H1 (cell line): ENCODE results near the gene CYBB. TPM values are rescaled to one million over a fixed set of nuclear protein-coding genes. Genes with fewer than 3 reads are reported as not detected.

ENCODE experiments used
- CTCF ChIA-PET: fragments of 300-600 bp; sonication (Branson Sonifier 250); formaldehyde crosslinking; loops from one replicate; lab custom pipeline; 2021; ENCODE audit not compliant: partially characterized antibody; lab: Charles Lee
- POLR2A ChIA-PET: fragments of 300-600 bp; sonication (Branson Sonifier 250); formaldehyde crosslinking; loops from one replicate; lab custom pipeline; 2021; ENCODE audit warnings: inconsistent platforms; ENCODE audit not compliant: partially characterized antibody; lab: Charles Lee
- DNase-seq, 2 experiments: peaks; one replicate each; pipeline versions ENCODE4 v3.0.0 to v3.0.0-alpha.2; 2010 to 2022; ENCODE audit warnings: low spot score in 2 of 2, low read depth in 1 of 2, mixed read lengths in 1 of 2
- FAIRE-seq: peaks from 2 replicates; lab custom pipeline; 2011; peaks lifted over from hg19 to GRCh38; lab: Jason Lieb, UNC
- H2AFZ ChIP-seq: 2 replicates; pipeline ENCODE4 v1.8.1; 2012; ENCODE audit warnings: low read length, inconsistent platforms
- H2AK5ac ChIP-seq: 2 replicates; pipeline ENCODE4 v1.6.1; 2013; ENCODE audit warnings: low read depth, low read length
- H2BK120ac ChIP-seq: replicated peaks from 2 replicates; pipeline ENCODE3; 2013; ENCODE audit warnings: low read depth, low read length, inconsistent platforms
- H2BK12ac ChIP-seq: 2 replicates; pipeline ENCODE4 v1.6.1; 2013; ENCODE audit warnings: low read depth, low read length
- H2BK15ac ChIP-seq: 2 replicates; pipeline ENCODE4 v1.6.1; 2013; ENCODE audit warnings: low read length
- H2BK20ac ChIP-seq: 2 replicates; pipeline ENCODE4 v1.6.1; 2013; ENCODE audit warnings: low read length
- H2BK5ac ChIP-seq: 2 replicates; pipeline ENCODE4 v1.6.1; 2013; ENCODE audit warnings: low read depth, low read length
- H3K14ac ChIP-seq: 2 replicates; pipeline ENCODE4 v1.6.1; 2013; ENCODE audit warnings: inconsistent platforms; ENCODE audit not compliant: insufficient read length
- H3K18ac ChIP-seq: 2 replicates; pipeline ENCODE4 v1.6.1; 2013; ENCODE audit warnings: low read length; ENCODE audit errors: extremely low read depth
- H3K23ac ChIP-seq: 2 replicates; pipeline ENCODE4 v1.6.1; 2013; ENCODE audit warnings: inconsistent platforms; ENCODE audit not compliant: insufficient read length
- H3K23me2 ChIP-seq: 2 replicates; pipeline ENCODE4 v1.6.1; 2013; ENCODE audit warnings: low read depth, low read length
- H3K27ac ChIP-seq: 2 replicates; pipeline ENCODE4 v1.6.1; 2011; ENCODE audit warnings: low read depth, low read length, inconsistent platforms
- H3K27me3 ChIP-seq, 4 experiments: replicated peaks in 1 of 4; 1 replicate in 1 of 4; 2 replicates in 3 of 4; pipeline versions ENCODE4 v1.6.1 to v1.8.1; 2011 to 2013; ENCODE audit warnings: low read length in 3 of 4, mild to moderate bottlenecking in 3 of 4, inconsistent platforms in 2 of 4, mixed read lengths in 2 of 4, moderate library complexity in 1 of 4; ENCODE audit not compliant: control insufficient read depth in 3 of 4, insufficient read depth in 3 of 4; ENCODE audit errors: extremely low read depth in 1 of 4
- H3K36me3 ChIP-seq, 4 experiments: 2 replicates each; pipeline versions ENCODE4 v1.6.1 to v1.8.1; 2011 to 2013; ENCODE audit warnings: mild to moderate bottlenecking in 4 of 4, low read length in 3 of 4, moderate library complexity in 2 of 4, control low read depth in 1 of 4, inconsistent platforms in 1 of 4; ENCODE audit not compliant: insufficient read depth in 4 of 4, control insufficient read depth in 2 of 4
- H3K4ac ChIP-seq: replicated peaks from 2 replicates; pipeline ENCODE3; 2013; ENCODE audit warnings: low read length, low read depth, mixed read lengths, inconsistent platforms; ENCODE audit not compliant: insufficient read length
- H3K4me1 ChIP-seq, 4 experiments: replicated peaks in 1 of 4; 1 replicate in 1 of 4; 2 replicates in 3 of 4; pipeline versions ENCODE4 v1.6.1 to v1.8.1; 2011 to 2013; ENCODE audit warnings: low read length in 3 of 4, inconsistent platforms in 2 of 4, mixed read lengths in 1 of 4; ENCODE audit not compliant: insufficient read depth in 4 of 4, control insufficient read depth in 3 of 4
- H3K4me2 ChIP-seq, 2 experiments: 2 replicates each; pipeline versions ENCODE4 v1.6.1 to v1.8.1; 2011 to 2013; ENCODE audit warnings: low read depth in 2 of 2, low read length in 2 of 2, control low read depth in 1 of 2, inconsistent platforms in 1 of 2, mild to moderate bottlenecking in 1 of 2; ENCODE audit not compliant: insufficient read depth in 1 of 2
- H3K4me3 ChIP-seq, 4 experiments: fragments of 200-600, 300-600 bp in 1 of 4; sonication (generic), shearing (Covaris generic), sonication (Bioruptor Twin) in 1 of 4; 2 replicates each; pipeline versions ENCODE4 v1.5.1 to v1.8.1; 2011 to 2016; ENCODE audit warnings: low read length in 4 of 4, low read depth in 3 of 4, control low read depth in 2 of 4, inconsistent platforms in 2 of 4, mild to moderate bottlenecking in 2 of 4, mixed read lengths in 1 of 4, moderate library complexity in 1 of 4; ENCODE audit not compliant: insufficient read depth in 2 of 4; ENCODE audit errors: extremely low read depth in 1 of 4
- H3K56ac ChIP-seq: replicated peaks from 2 replicates; pipeline ENCODE3; 2013; ENCODE audit warnings: low read depth, mild to moderate bottlenecking, mixed read lengths, low read length, inconsistent platforms; ENCODE audit not compliant: insufficient read length
- H3K79me1 ChIP-seq: 2 replicates; pipeline ENCODE4 v1.6.1; 2013; ENCODE audit warnings: low read depth, low read length, control low read depth
- H3K79me2 ChIP-seq, 2 experiments: 2 replicates each; pipeline versions ENCODE4 v1.6.1 to v1.8.1; 2012 to 2013; ENCODE audit warnings: low read length in 2 of 2, mild to moderate bottlenecking in 2 of 2, inconsistent platforms in 1 of 2; ENCODE audit not compliant: insufficient read depth in 2 of 2, control insufficient read depth in 1 of 2
- H3K9ac ChIP-seq, 4 experiments: replicated peaks in 1 of 4; 1 replicate in 1 of 4; 2 replicates in 3 of 4; pipeline versions ENCODE4 v1.6.1 to v1.8.1; 2011 to 2013; ENCODE audit warnings: low read depth in 3 of 4, low read length in 3 of 4, control low read depth in 2 of 4, mild to moderate bottlenecking in 2 of 4, moderate library complexity in 2 of 4, inconsistent platforms in 1 of 4; ENCODE audit errors: extremely low read depth in 1 of 4
- H3K9me3 ChIP-seq, 2 experiments: 2 replicates each; pipeline versions ENCODE4 v1.6.1 to v1.8.1; 2012 to 2013; ENCODE audit warnings: mild to moderate bottlenecking in 2 of 2, moderate library complexity in 2 of 2, control low read depth in 1 of 2, inconsistent platforms in 1 of 2, low read depth in 1 of 2, low read length in 1 of 2, mixed read lengths in 1 of 2; ENCODE audit not compliant: insufficient read depth in 2 of 2
- H4K20me1 ChIP-seq, 2 experiments: replicated peaks in 1 of 2; 2 replicates each; pipeline versions ENCODE3 to v1.8.1; 2011 to 2013; ENCODE audit warnings: inconsistent platforms in 2 of 2, low read length in 2 of 2, mild to moderate bottlenecking in 1 of 2; ENCODE audit not compliant: insufficient read depth in 2 of 2, control insufficient read depth in 1 of 2
- H4K5ac ChIP-seq: 2 replicates; pipeline ENCODE4 v1.6.1; 2013; ENCODE audit warnings: low read length, low read depth, mixed read lengths, inconsistent platforms; ENCODE audit not compliant: insufficient read length
- H4K8ac ChIP-seq: 2 replicates; pipeline ENCODE4 v1.8.0; 2013; ENCODE audit warnings: mild to moderate bottlenecking, moderate library complexity, low read length, inconsistent platforms; ENCODE audit not compliant: insufficient read depth; ENCODE audit errors: extremely low read depth
- H4K91ac ChIP-seq: replicated peaks from 2 replicates; pipeline ENCODE3; 2013; ENCODE audit warnings: low read length, mixed read lengths, inconsistent platforms; ENCODE audit not compliant: insufficient read length
- CBX5 ChIP-seq: fragments of 300-800, 300-1000 bp; sonication (generic); IDR thresholded peaks from 2 replicates; pipeline ENCODE4 v1.7.1; 2016; ENCODE audit warnings: antibody characterized with exemption, low read length, low read depth
- CEBPB ChIP-seq: IDR thresholded peaks from 2 replicates; pipeline ENCODE4 v1.6.1; 2012; ENCODE audit warnings: low read depth, low read length
- CTBP2 ChIP-seq: IDR thresholded peaks from 2 replicates; pipeline ENCODE4 v1.7.0; 2011; ENCODE audit warnings: borderline replicate concordance, mild to moderate bottlenecking, moderate library complexity, mixed read lengths, low read length; ENCODE audit not compliant: insufficient read depth, insufficient read length
- GABPA ChIP-seq: IDR thresholded peaks from 2 replicates; pipeline ENCODE4 v1.6.1; 2011; ENCODE audit warnings: mild to moderate bottlenecking, low read length, moderate library complexity, borderline replicate concordance; ENCODE audit not compliant: insufficient read depth
- GTF2F1 ChIP-seq: IDR thresholded peaks from 2 replicates; pipeline ENCODE4 v1.6.1; 2012; ENCODE audit warnings: low read depth, low read length, improper control_type of control experiment, borderline replicate concordance
- SP2 ChIP-seq: IDR thresholded peaks from 2 replicates; pipeline ENCODE4 v1.6.1; 2012; ENCODE audit warnings: mild to moderate bottlenecking, low read length, inconsistent platforms
- ZNF274 ChIP-seq: IDR thresholded peaks from 2 replicates; pipeline ENCODE4 v1.7.0; 2012; ENCODE audit warnings: low read length, borderline replicate concordance; ENCODE audit errors: extremely low read depth
- WGBS, 2 experiments: shearing (Covaris generic) in 1 of 2; methylation state at CpG; one replicate each; pipeline versions ENCODE4 v1.1.6 to v1.1.7; 2013 to 2015; ENCODE audit warnings: low lambda C conversion rate in 2 of 2, mixed read lengths in 2 of 2, inconsistent platforms in 1 of 2, low coverage in 1 of 2, missing lambda C conversion rate in 1 of 2; ENCODE audit not compliant: insufficient replicate concordance in 2 of 2, insufficient coverage in 1 of 2, insufficient read length in 1 of 2; ENCODE audit errors: extremely low coverage in 1 of 2, missing lambda C conversion rate in 1 of 2; 5-methylcytosine and 5-hydroxymethylcytosine counted together
- polyA plus RNA-seq, 7 experiments: library from polyadenylated mRNA; depleted of rRNA in 3 of 7; stranded (reverse) in 5 of 7; unstranded in 2 of 7; fragments of >200 nt in 5 of 7; fragments of 200-250 nt in 2 of 7; gene quantifications; 1 replicate in 5 of 7; 2 replicates in 1 of 7; 4 replicates in 1 of 7; pipeline versions ENCODE4 v1.2.1 to v1.2.3, GENCODE V29; 2011 to 2013; ENCODE audit warnings: missing spikeins in 2 of 7, mixed read lengths in 2 of 7
- total RNA-seq: library from RNA; stranded (reverse); fragmentation: NEBNext Ultra II Directional; extraction: Animal tissue kit (Norgen Biotek cat#: 25700); gene quantifications from 2 replicates; pipeline ENCODE4 v1.2.1, GENCODE V29; 2021

The CYBB gene
- total and polyA plus RNA-seq, 2 of the 8 experiments (the other 6 are each of a cell fraction or from before 2014, with no cell fraction given), result 0.03 to 0.09 TPM

DNA sequence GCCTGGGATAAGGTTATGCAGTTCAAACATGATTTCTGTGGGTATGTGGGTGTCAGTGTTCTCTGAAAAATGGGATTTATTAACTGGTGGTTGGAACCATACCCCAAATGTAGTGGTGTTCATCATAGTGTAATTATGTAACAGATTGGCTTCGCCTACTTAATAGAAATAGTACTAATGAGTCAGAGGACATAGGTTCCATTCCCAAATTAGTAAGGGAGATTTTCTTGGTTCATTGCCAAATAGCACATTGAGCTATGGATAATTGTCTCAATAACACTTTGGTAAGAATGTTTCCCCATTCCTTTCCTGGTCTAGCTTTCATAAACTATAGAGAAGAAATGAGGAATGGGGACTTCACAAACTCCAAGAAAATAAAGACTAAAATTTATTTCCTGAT is 20.5 kb upstream of the CYBB start:
- WGBS, 2 experiments, result 80% methylated on average over 1 of the region's 1 CpG; no CpG with 5 or more reads in 1 of the 2 experiments
- no peak overlapping the region for H2AFZ ChIP-seq

More for the DNA sequence above, 20.5 kb upstream of the CYBB start:
- H3K23me2 ChIP-seq, result no peaks in the 10 kb centered on the region
- no peak for FAIRE-seq
- H3K36me3 ChIP-seq, result no peaks in the 10 kb centered on the region
- H2BK20ac ChIP-seq, result no peak overlapping the region
- H3K79me2 ChIP-seq, result no peaks in the 10 kb centered on the region
- ChIA-PET CTCF (interaction anchor here (1.3 to 2.8 kb wide), 2 partner anchors 14 to 65 kb away, joined by 5 to 13 read pairs; no protein-coding TSS in a partner anchor), POLR2A (no interaction called here)
- no peaks in the 10 kb centered on the region for H3K9me3 ChIP-seq
- H3K27ac ChIP-seq, result no peak overlapping the region
- H3K79me1 ChIP-seq, result no peaks in the 10 kb centered on the region
- H2BK15ac ChIP-seq, result no peak overlapping the region
- no peak overlapping the region for H4K8ac ChIP-seq
- no peak overlapping the region for H3K23ac ChIP-seq
- no peaks in the 10 kb centered on the region for H3K4me1 ChIP-seq
- H3K56ac ChIP-seq, result no peak overlapping the region
- no peak overlapping the region for H4K5ac ChIP-seq
- no peak overlapping the region for H3K4me3 ChIP-seq
- DNase-seq, result no peak
- H3K9ac ChIP-seq, result no peak overlapping the region
- TF ChIP-seq SP2, result no peak
- TF ChIP-seq CBX5, result no peak
- TF ChIP-seq CTBP2, result no peak
- TF ChIP-seq GTF2F1, result no peak
- no peak for TF ChIP-seq GABPA
- no peak for TF ChIP-seq CEBPB
- TF ChIP-seq ZNF274, result no peak
- no peak overlapping the region for H2AK5ac ChIP-seq
- no peak overlapping the region for H3K4ac ChIP-seq
- H3K4me2 ChIP-seq, result no peak overlapping the region
- H3K14ac ChIP-seq, result no peak overlapping the region
- no peaks in the 10 kb centered on the region for H3K27me3 ChIP-seq
- no peak overlapping the region for H3K18ac ChIP-seq
- no peak overlapping the region for H2BK12ac ChIP-seq
- no peak overlapping the region for H4K91ac ChIP-seq
- H2BK120ac ChIP-seq, result no peak overlapping the region
- no peaks in the 10 kb centered on the region for H4K20me1 ChIP-seq
- H2BK5ac ChIP-seq, result no peak overlapping the region
